NCI-H128 (cell line): ENCODE measurements around the gene MEGF10.

Experiments
- DNase-seq: peaks from one replicate; lab custom pipeline; 2025; ENCODE audit not compliant: unreplicated experiment; lab: John Stamatoyannopoulos, UW

Gene MEGF10

GRCh38 chr5:127367029-127367428 lies 76.4 kb downstream of the MEGF10 start:
- no peak for DNase-seq

- no peak for DNase-seq
Observed at GRCh38 chr5:127367946-127368465, 77.4 kb downstream of the MEGF10 start.

- no peak for DNase-seq
Observed at GRCh38 chr5:127369796-127370195, 79.2 kb downstream of the MEGF10 start.

- DNase-seq: no peak
Observed at GRCh38 chr5:127370631-127371030, 80.0 kb downstream of the MEGF10 start.

GRCh38 chr5:127373858-127374491 lies 83.4 kb downstream of the MEGF10 start:
- no peak for DNase-seq

- DNase-seq: no peak
Observed at GRCh38 chr5:127375124-127375523, 84.5 kb downstream of the MEGF10 start.

GRCh38 chr5:127375544-127376091 lies 85.0 kb downstream of the MEGF10 start:
- no peak for DNase-seq

- no peak for DNase-seq
Observed at GRCh38 chr5:127377651-127378050, 87.1 kb downstream of the MEGF10 start.

GRCh38 chr5:127385936-127386335 lies 95.3 kb downstream of the MEGF10 start:
- no peak for DNase-seq

GRCh38 chr5:127386557-127386956 lies 96.0 kb downstream of the MEGF10 start:
- DNase-seq: no peak

GRCh38 chr5:127389601-127390000 lies 99.0 kb downstream of the MEGF10 start:
- no peak for DNase-seq

GRCh38 chr5:127392762-127393161 lies 102.2 kb downstream of the MEGF10 start:
- no peak for DNase-seq

GRCh38 chr5:127396490-127397155 lies 106.0 kb downstream of the MEGF10 start:
- DNase-seq: no peak

- no peak for DNase-seq
Observed at GRCh38 chr5:127398508-127398907, 107.9 kb downstream of the MEGF10 start.

GRCh38 chr5:127399068-127399467 lies 108.5 kb downstream of the MEGF10 start:
- no peak for DNase-seq

GRCh38 chr5:127400539-127400938 lies 109.9 kb downstream of the MEGF10 start:
- DNase-seq: no peak

GRCh38 chr5:127400946-127401670 lies 110.5 kb downstream of the MEGF10 start:
- DNase-seq: no peak

GRCh38 chr5:127402361-127402760 lies 111.8 kb downstream of the MEGF10 start:
- DNase-seq: no peak

- no peak for DNase-seq
Observed at GRCh38 chr5:127404190-127404589, 113.6 kb downstream of the MEGF10 start.

GRCh38 chr5:127406326-127407121 lies 115.9 kb downstream of the MEGF10 start:
- no peak for DNase-seq
